ENCODE measurements around the gene TANGO2.

GRCh38 chr22:20083891-20084546, 63.1 kb downstream of the TANGO2 start:
- no peak for TF ChIP-seq POLR2A (IDR thresholded peaks at IDR 0.05)
- no peak for TF ChIP-seq CTCF (IDR thresholded peaks at IDR 0.05)
- no peak for TF ChIP-seq POLR2AphosphoS5 (IDR thresholded peaks at IDR 0.05)
